ENCODE data around the gene MTARC1.

MTARC1 gene

DNA sequence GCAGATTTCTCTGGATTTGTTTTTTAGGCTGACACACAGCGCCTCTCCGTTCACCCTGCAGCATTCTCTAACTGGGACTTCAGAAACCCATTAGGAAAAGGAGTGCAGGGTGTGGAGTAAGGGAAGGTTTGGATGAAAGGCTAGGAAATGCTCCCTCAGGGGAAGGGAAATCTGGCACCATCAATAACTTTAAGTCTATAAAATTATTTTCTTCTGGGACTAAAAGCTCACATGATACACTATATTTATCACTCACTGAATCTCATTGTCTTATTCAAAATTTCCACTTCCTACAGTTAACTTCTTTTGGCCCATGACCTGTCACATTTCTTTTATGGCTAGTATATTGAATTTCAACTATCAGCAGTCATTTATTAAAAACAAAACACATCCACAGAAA lies 46.7 kb downstream of the MTARC1 start:
- H3K27ac ChIP-seq, result no peak overlapping the region
- TF ChIP-seq, protein P1, sequence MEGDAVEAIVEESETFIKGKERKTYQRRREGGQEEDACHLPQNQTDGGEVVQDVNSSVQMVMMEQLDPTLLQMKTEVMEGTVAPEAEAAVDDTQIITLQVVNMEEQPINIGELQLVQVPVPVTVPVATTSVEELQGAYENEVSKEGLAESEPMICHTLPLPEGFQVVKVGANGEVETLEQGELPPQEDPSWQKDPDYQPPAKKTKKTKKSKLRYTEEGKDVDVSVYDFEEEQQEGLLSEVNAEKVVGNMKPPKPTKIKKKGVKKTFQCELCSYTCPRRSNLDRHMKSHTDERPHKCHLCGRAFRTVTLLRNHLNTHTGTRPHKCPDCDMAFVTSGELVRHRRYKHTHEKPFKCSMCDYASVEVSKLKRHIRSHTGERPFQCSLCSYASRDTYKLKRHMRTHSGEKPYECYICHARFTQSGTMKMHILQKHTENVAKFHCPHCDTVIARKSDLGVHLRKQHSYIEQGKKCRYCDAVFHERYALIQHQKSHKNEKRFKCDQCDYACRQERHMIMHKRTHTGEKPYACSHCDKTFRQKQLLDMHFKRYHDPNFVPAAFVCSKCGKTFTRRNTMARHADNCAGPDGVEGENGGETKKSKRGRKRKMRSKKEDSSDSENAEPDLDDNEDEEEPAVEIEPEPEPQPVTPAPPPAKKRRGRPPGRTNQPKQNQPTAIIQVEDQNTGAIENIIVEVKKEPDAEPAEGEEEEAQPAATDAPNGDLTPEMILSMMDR (conservative IDR thresholded peaks at IDR 0.05), result no peak
- no peak for TF ChIP-seq ZFX (IDR thresholded peaks at IDR 0.05)

DNA sequence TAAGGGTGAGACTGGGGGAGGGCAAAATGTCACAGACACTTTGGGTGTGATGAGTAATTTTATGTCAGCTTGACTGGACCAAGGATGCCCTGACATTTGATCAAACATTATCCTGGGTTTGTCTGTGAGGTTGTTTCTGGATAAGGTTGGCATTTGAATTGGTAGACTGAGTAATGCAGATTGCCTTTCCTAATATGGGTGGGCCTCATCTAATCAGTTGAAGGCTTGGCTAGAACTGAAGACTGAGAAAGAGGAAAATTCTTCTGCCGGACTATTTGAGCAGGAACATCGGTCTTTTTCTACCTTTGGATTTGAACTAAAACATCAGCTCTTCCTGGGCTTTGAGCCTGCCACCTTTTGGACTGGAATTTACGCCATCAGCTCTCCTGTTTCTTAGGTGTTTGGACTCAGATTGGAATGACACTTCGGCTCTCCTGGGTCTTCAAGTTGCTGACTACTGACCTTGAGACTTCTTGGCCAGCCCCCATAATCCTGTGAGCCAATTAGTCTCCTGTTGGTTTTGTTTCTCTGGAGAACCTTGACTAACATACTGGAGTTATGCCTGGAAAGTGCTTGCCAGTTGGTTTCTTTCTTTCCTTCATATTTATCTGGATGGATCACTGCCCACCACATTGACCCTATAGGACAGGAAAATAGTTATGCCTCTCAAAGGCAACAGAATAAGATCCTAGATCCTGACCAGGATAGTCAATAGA lies 47.6 kb downstream of the MTARC1 start:
- no peak for TF ChIP-seq ZFX (IDR thresholded peaks at IDR 0.05)
- TF ChIP-seq, protein P1 (conservative IDR thresholded peaks at IDR 0.05), result no peak
- no peak overlapping the region for H3K27ac ChIP-seq
